ENCODE results near the gene CCDC28B.

Gene CCDC28B

GRCh38 chr1:32223683-32224082 lies 23.3 kb downstream of the CCDC28B start:
- DNase-seq = no peak

- DNase-seq = no peak
Measured at GRCh38 chr1:32224285-32224684, 23.9 kb downstream of the CCDC28B start.

GRCh38 chr1:32228771-32229170 lies 28.4 kb downstream of the CCDC28B start:
- DNase-seq = no peak

- no peak for DNase-seq
Measured at GRCh38 chr1:32231843-32232432, 31.5 kb downstream of the CCDC28B start.

- DNase-seq = no peak
Measured at GRCh38 chr1:32232558-32233304, 32.3 kb downstream of the CCDC28B start.

- no peak for DNase-seq
Measured at GRCh38 chr1:32234792-32235191, 34.4 kb downstream of the CCDC28B start.

GRCh38 chr1:32239337-32239736 lies 38.9 kb downstream of the CCDC28B start:
- no peak for DNase-seq

GRCh38 chr1:32239790-32240139 lies 39.4 kb downstream of the CCDC28B start:
- DNase-seq = no peak

GRCh38 chr1:32240140-32240951 lies 40.0 kb downstream of the CCDC28B start:
- DNase-seq = peak; percentile 46 to 66 (median 51)

GRCh38 chr1:32241001-32241763 lies 40.8 kb downstream of the CCDC28B start:
- peak in 2 of 5 donors; percentile 30 to 43 for DNase-seq

- DNase-seq = no peak
Measured at GRCh38 chr1:32242341-32242851, 42.0 kb downstream of the CCDC28B start.

GRCh38 chr1:32246888-32247273 lies 46.5 kb downstream of the CCDC28B start, which contains the start of gene FAM167B:
Gene FAM167B, plus strand, starts transcription at chr1:32247222. Its CDS starts 200 bp downstream, at chr1:32247422.
- no peak for DNase-seq

- DNase-seq = no peak
Measured at GRCh38 chr1:32247452-32247851, 47.1 kb downstream of the CCDC28B start.

- peak; percentile 55 to 85 (median 68) for DNase-seq
Measured at GRCh38 chr1:32247983-32248889, 47.8 kb downstream of the CCDC28B start.

- DNase-seq = peak; percentile 61 to 93 (median 76)
Measured at GRCh38 chr1:32249831-32250525, 49.6 kb downstream of the CCDC28B start.

GRCh38 chr1:32250893-32251716 lies 50.7 kb downstream of the CCDC28B start, which contains the start of gene LCK:
Gene LCK, plus strand, starts transcription at chr1:32251265. Its CDS starts 23,065 bp downstream, at chr1:32274330.
- DNase-seq = peak; percentile 28 to 80 (median 45)

Data from T-helper 1 cell (primary cell).